GM18907 (cell line): Measurements from ENCODE around the gene WDSUB1.

Source experiments
- ATAC-seq: cut with Tn5 transposase; IDR thresholded peaks from one replicate; pipeline ENCODE4 v1.9.1; 2021; ENCODE audit warnings: mild to moderate bottlenecking, moderate library complexity; ENCODE audit not compliant: unreplicated experiment

WDSUB1 gene

GRCh38 chr2:159199761-159200465 lies 86.6 kb downstream of the WDSUB1 start:
- ATAC-seq: no peak

- no peak for ATAC-seq
Measured at GRCh38 chr2:159199236-159199635, 87.3 kb downstream of the WDSUB1 start.

- ATAC-seq: no peak
Measured at GRCh38 chr2:159196393-159196925, 90.0 kb downstream of the WDSUB1 start.

- ATAC-seq: no peak
Measured at GRCh38 chr2:159195697-159196096, 90.8 kb downstream of the WDSUB1 start.

- no peak for ATAC-seq
Measured at GRCh38 chr2:159194241-159194640, 92.3 kb downstream of the WDSUB1 start.

GRCh38 chr2:159193791-159194190 lies 92.7 kb downstream of the WDSUB1 start:
- no peak for ATAC-seq

- no peak for ATAC-seq
Measured at GRCh38 chr2:159192371-159192918, 94.1 kb downstream of the WDSUB1 start.

GRCh38 chr2:159188449-159188848 lies 98.1 kb downstream of the WDSUB1 start:
- ATAC-seq: no peak

- ATAC-seq: no peak
Measured at GRCh38 chr2:159187106-159187505, 99.4 kb downstream of the WDSUB1 start.

- ATAC-seq: peak; percentile 62
Measured at GRCh38 chr2:159186462-159186861, 100.0 kb downstream of the WDSUB1 start.
